GM18498 (cell line): Measurements from ENCODE around the gene DSCAML1.

ENCODE experiments used
- ATAC-seq: cut with Tn5 transposase; IDR thresholded peaks from one replicate; pipeline ENCODE4 v1.9.1; 2021; ENCODE audit warnings: mild to moderate bottlenecking, moderate library complexity; ENCODE audit not compliant: unreplicated experiment

Gene DSCAML1

DNA sequence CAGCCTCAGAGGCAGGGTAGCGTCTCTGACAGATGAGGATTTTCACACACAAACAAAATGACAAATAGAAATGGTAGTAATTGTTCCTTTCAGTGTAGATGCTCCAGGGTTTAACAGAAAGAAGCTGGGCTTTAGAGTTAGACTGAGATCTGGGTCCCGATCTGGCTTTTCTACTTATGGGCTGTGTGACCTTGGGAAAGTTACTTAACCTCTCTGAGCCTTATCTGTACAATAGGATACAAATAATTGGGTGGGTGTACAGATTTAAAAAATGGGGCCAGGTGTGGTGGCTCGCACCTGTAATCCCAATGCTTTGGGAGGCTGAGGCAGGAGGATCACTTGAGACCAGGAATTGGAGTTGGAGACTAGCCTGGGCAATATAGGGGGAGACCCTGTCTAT lies 264.4 kb downstream of the DSCAML1 start:
- no peak for ATAC-seq

GRCh38 chr11:117529816-117530215 lies 267.2 kb downstream of the DSCAML1 start:
- ATAC-seq: no peak

DNA sequence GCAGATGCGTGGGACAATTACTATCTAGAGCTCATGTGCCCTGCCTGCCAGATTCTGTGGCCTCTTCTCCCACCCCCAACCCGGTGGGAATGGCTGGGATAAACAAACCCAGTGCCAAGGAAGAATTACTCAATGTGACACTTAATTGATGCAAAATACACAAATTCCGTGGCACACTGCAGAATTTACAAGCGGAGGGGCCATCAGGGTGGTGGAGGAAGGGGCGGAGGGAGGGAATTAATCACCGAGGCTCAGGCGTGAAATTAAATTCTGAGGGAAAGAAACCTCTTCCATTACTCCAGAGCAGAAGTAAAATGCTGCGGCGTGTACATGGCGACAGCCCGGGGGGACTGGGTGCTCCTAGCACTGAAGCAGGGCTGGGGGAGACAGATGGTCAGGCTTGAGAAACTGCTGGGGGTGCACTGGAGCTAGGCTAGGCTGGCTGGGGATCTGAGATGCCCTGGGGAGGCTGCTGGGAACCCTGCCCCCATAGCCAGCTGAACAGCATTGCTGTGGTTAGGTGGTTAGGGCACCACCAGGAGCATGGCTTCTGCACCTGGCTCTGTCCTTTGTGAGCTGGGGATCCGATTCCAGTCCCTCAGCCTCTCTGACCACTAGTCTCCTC lies 268.8 kb downstream of the DSCAML1 start:
- no peak for ATAC-seq

DNA sequence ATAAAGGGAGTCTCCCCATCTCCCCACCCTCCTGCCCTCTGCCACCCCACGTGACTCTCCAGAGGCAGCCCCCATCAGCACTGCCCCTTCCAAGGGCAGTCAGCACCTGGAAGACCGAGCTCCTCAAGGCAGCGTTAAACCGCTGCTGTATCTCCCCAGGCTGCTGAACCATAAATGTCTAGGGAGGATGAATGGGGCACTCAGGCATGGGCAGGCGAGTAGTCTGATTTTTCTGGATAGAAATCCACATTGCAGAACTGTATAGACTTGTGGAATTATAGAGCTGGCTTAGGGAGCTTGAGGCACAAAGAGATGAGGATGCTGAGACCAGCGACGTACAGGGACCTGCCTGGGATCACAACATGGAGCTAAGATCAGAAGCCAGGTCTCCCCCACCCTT lies 269.7 kb downstream of the DSCAML1 start:
- ATAC-seq: no peak

DNA sequence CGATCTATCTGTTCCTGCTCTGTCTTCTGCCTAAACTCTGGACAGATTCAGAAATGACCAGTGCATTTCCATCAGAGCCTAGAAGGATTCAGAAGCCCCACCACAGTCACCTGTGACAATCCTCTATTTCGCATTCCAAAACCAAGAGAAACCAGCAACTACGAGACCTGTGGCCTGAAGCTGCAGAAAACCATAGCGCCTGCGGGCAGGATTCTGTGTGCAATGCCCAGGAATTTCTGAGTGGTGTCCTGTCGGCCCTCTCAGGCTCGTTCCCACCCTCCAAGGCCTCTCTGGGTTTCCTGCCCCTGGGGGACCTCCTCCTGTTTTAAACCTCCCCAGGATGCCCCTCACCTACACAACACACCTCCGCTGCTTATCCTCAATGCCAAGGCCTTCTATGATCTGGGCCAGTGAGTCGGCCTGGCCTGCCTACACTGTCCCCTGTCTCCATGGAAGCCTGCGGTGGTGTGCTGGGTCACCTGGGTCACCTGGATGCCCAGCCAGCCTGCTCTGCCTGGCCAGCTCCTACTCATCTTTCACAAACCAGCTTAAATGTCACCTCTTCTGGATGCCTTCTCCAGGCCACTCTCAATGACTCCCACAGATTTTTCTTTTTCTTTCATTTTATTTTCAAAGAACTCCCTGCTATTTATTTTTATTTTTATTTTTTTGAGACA lies 271.0 kb downstream of the DSCAML1 start:
- no peak for ATAC-seq

GRCh38 chr11:117524468-117525183 lies 272.4 kb downstream of the DSCAML1 start:
- no peak for ATAC-seq

- no peak for ATAC-seq
Measured at GRCh38 chr11:117523680-117524079, 273.3 kb downstream of the DSCAML1 start.

GRCh38 chr11:117521974-117522373 lies 275.0 kb downstream of the DSCAML1 start:
- no peak for ATAC-seq

- no peak for ATAC-seq
Measured at GRCh38 chr11:117520966-117521365, 276.1 kb downstream of the DSCAML1 start.

GRCh38 chr11:117520201-117520600 lies 276.8 kb downstream of the DSCAML1 start:
- ATAC-seq: no peak

DNA sequence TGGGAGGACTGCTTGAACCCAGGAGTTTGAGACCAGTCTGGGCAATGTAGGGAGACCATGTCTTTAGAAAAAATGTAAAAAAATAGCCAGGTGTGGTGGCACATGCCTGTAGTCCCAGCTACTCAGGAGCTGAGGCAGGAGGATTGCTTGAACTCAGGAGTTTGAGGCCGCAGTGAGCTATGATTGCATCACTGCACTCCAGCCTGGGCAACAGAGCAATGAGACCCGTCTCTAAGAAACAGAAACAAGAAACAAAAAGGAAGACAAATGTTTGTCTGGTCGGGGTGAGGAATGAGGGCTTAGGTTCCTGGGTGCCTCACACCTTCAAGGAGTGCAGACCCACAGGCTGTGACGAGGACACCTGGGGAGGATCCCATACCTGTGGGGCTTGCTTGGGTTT lies 277.4 kb downstream of the DSCAML1 start:
- no peak for ATAC-seq

DNA sequence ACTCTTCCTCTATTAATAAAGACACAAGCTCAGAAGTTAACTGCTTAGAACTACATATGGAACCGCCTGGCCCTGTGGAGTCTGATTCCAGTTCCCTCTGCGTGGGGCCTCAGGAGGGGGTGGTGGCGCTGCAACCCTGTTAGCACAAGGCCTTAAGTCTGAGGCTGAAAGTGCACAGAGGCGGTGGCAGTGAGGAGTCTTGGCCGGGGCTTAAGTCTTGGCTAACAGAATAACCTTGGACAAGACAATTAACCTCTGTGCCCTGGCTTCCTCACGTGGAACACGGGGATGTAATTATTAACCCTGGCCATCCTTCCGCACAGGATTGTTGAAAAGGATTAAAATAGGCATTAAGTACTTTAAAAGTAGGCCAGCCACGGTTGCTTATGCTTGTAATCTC lies 277.8 kb downstream of the DSCAML1 start:
- ATAC-seq: no peak

GRCh38 chr11:117518455-117518854 lies 278.6 kb downstream of the DSCAML1 start:
- ATAC-seq: no peak

DNA sequence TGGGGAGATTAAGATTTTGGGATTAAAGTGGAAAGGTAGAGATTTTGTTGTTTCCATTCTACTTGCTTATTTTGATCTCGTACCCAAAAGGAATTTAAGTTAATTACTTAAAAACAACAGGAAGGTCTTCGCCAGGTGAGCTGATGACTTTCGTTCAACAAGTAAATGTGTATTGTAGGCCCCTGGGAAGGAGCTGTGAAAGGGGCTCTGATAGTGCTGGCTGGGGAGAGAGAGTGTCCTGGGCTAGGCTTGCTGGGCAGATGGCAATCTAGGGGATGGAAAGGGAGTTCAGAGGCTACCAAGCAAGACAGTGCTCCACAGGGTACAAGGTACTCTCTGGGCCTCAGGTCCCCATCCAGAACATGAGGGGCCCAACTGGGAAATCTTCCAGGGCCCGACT lies 279.9 kb downstream of the DSCAML1 start:
- ATAC-seq: no peak

DNA sequence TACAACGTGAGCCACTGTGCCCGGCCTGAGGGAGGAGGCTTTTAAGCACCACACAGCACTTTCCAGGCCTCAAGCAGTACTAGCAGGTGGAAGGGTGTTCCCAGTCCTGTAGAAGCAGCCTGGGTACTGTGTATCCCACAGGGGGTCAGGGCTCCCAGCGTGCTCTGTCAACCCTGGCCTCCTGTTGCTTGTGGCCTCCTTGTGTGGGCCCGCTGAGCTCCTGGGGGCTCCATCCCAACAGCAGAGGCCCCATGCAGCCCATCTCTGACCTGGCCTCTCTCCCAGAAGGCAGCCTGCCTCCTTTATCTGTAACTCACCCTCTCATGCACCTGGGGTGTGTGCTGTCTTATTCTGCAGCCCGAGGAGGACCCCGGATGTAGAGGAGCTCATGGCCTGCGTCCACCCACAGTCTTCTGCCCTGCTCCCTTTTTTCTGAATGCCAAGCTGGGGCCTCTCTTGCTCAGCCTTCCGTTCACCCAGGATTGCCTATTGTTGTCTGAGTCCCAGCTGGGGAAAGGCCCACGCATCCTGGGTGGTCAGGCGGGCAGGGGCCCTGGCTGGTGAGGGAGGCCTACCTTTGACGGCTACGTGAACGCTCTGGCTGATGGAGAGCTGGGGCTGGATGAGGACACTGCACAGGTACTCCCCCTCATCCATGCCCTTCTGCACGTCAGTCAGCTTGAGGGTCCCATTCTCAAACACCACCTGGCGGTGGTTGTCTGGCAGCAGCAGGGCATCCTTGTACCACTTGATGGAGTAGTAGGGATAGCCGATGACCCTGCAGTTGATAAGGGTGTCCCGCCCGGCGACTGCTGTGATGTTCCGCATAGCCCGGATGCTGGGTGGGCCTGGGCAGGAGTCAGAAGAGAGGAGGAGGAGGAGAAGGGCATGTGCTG lies 280.9 kb downstream of the DSCAML1 start:
- no peak for ATAC-seq

- ATAC-seq: no peak
Measured at GRCh38 chr11:117514256-117514655, 282.8 kb downstream of the DSCAML1 start.

DNA sequence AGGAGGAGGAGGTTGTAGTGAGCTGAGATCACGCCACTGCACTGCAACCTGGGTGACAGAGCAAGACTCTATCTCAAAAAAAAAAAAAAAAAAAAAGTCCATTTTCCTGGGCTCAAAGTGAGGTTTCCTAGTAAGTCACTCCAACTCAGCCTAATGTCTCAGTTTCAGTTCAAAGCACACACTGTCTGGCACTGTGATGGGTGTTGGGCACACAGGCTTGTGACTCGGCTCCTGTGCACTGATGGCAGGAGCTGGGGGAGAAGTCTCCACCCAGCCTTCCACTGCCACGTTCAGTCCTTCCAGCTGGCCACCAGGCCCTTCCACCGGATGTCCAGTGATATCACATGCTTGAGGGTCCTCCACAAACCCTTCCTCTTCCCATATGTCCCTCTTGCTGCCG lies 283.4 kb downstream of the DSCAML1 start:
- no peak for ATAC-seq

DNA sequence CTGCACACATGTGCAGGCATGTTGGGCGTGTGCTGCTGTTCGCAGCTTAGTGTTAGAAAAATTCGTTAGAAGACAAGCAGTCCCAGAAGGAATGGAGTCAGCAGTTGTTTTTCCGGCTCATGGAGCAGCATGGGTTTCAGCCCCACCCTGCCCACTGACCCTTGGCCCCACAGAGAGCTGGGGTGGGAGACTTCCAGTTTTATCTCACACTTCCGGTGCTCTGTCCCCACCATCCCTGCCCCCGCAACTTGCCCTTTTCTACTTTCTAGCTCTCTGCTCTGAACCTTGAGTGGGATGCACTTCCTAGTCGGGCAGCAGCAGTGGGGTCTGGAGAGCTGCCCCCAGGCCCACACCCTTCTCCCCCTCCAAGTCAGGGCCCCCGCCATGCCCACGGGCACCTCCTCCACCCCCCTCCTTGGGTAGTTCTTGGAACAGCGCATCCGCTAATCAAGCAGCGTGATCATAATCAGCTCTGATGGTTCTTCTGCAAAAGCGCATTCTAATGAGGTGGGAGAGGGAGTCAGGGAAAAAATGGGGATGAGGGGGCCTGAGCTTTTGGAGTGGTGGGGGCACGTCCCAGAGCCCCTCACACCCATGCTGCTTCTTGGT lies 285.0 kb downstream of the DSCAML1 start:
- ATAC-seq: no peak

DNA sequence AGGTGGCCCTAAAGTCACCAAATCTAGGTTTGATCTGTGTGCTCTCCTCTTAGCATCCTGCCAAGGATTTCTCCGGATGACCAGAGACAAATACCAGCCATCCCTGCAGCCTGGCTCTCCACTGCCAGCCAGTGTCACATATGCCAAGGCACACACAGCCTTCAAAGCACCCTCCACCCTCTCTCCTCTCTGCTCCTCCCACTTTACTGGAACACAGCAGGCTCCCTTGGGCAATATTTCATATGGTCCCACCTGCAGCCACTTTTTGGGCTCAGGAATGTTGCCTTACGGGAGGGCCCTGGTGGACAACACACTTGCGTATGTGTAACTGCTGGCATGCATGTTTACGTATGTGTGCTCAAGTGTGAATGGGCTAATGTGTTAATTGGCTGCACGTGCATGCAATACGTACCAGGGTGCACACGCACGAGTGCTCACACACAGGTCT lies 285.5 kb downstream of the DSCAML1 start:
- no peak for ATAC-seq

DNA sequence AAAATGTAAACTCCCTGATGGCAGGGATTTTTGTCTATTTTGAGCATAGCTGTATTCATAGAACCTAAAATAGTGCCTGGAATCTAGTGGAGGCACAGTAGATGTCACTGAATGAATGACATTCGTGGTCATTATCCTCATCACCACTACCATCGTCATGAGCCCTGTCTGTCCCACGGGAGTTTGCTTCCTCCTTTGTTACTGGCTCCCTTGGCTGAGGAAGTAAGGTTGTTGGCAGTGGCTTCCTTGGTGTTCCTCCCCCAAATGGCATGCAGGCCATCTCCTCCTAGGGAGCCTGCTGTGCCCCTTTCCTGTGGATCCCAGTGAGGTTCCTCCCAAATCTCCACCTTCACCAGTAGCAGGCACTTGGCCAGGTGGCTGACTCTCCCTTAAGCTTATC lies 286.4 kb downstream of the DSCAML1 start:
- no peak for ATAC-seq

GRCh38 chr11:117509543-117509942 lies 287.5 kb downstream of the DSCAML1 start:
- ATAC-seq: no peak
